K562 (cell line): ENCODE results near the gene CHTOP. TPM values are rescaled to one million over a fixed set of nuclear protein-coding genes. Genes with fewer than 3 reads are reported as not detected.

Experiments used
- BCLAF1 ChIP-seq, 2 experiments: fragments of 450-650 bp in 1 of 2; IDR thresholded peaks; 2 replicates each; pipeline ENCODE4 v1.6.1; 2011 to 2017; ENCODE audit warnings: low read depth in 2 of 2, antibody characterized with exemption in 1 of 2, borderline replicate concordance in 1 of 2, low read length in 1 of 2, mild to moderate bottlenecking in 1 of 2, mixed read lengths in 1 of 2; ENCODE audit not compliant: control insufficient read depth in 1 of 2
- CBX2 ChIP-seq: fragments of 200-600 bp; sonication (generic); IDR thresholded peaks from one replicate; pipeline ENCODE4 v1.6.1; 2012; ENCODE audit warnings: mild to moderate bottlenecking, low read length, inconsistent platforms; ENCODE audit not compliant: insufficient read depth, poor library complexity, severe bottlenecking
- E4F1 ChIP-seq: fragments of 250-450 bp; sonication (Bioruptor Pico); IDR thresholded peaks from 2 replicates; pipeline ENCODE4 v1.5.0; 2021; ENCODE audit warnings: mild to moderate bottlenecking, borderline replicate concordance
- ESRRB ChIP-seq: fragments of 250-450 bp; sonication (Bioruptor Pico); IDR thresholded peaks from 2 replicates; pipeline ENCODE4 v1.5.0; 2020; ENCODE audit warnings: mild to moderate bottlenecking, moderate library complexity, borderline replicate concordance
- GABPB2 ChIP-seq: fragments of 250-450 bp; sonication (Bioruptor Pico); conservative IDR thresholded peaks from 2 replicates; pipeline ENCODE4 v1.5.1; 2021; ENCODE audit warnings: mild to moderate bottlenecking
- GATAD2A ChIP-seq: fragments of 450-650 bp; IDR thresholded peaks from 2 replicates; pipeline ENCODE4 v1.6.1; 2017
- HDAC3 ChIP-seq: fragments of 450-650 bp; IDR thresholded peaks from 2 replicates; pipeline ENCODE4 v1.6.1; 2018; ENCODE audit warnings: borderline replicate concordance, mild to moderate bottlenecking, moderate library complexity; ENCODE audit not compliant: partially characterized antibody
- MTA3 ChIP-seq: fragments of 450-650 bp; formaldehyde crosslinking; IDR thresholded peaks from 2 replicates; pipeline ENCODE4 v1.6.1; 2017; ENCODE audit warnings: mild to moderate bottlenecking, borderline replicate concordance
- NCOA4 ChIP-seq: fragments of 450-650 bp; IDR thresholded peaks from 2 replicates; pipeline ENCODE4 v1.6.1; 2018; ENCODE audit warnings: mild to moderate bottlenecking; ENCODE audit not compliant: partially characterized antibody
- NCOA6 ChIP-seq: fragments of 450-650 bp; IDR thresholded peaks from 2 replicates; pipeline ENCODE4 v1.6.1; 2017; ENCODE audit warnings: mild to moderate bottlenecking
- PHF21A ChIP-seq: fragments of 450-650 bp; IDR thresholded peaks from 2 replicates; pipeline ENCODE4 v1.6.1; 2017; ENCODE audit warnings: low read depth, borderline replicate concordance
- ZNF609 ChIP-seq: sonication (generic); formaldehyde crosslinking; IDR thresholded peaks from 2 replicates; pipeline ENCODE4 v1.8.1; 2023; ENCODE audit warnings: missing genetic modification reagents, mild to moderate bottlenecking, borderline replicate concordance
- ZNF76 ChIP-seq: fragments of 250-450 bp; sonication (Bioruptor Pico); IDR thresholded peaks from 2 replicates; pipeline ENCODE4 v1.4.0; 2020; ENCODE audit warnings: mild to moderate bottlenecking, moderate library complexity, borderline replicate concordance
- polyA plus RNA-seq, 8 experiments: library from polyadenylated mRNA; depleted of rRNA in 4 of 8; stranded (reverse) in 5 of 8; unstranded in 3 of 8; fragments of >200 nt; fragmentation: Nextera tagmentation in 2 of 8; fragmentation: Illumina TruSeq in 1 of 8; extraction: Ambion mirVana in 2 of 8; extraction: Trizol in 1 of 8; gene quantifications; 2 replicates each; pipeline versions ENCODE4 v1.2.1 to v1.2.3, GENCODE V29; 2011 to 2014; ENCODE audit warnings: inconsistent platforms in 1 of 8, missing spikeins in 1 of 8
- total RNA-seq, 7 experiments: library from RNA; depleted of rRNA in 6 of 7; stranded (reverse); fragments of >200 nt in 6 of 7; fragmentation: Illumina TruSeq in 2 of 7; extraction: Trizol in 2 of 7; gene quantifications; 2 replicates each; pipeline versions ENCODE4 v1.2.1 to v1.2.3, GENCODE V29; 2011 to 2021; ENCODE audit warnings: low replicate concordance in 1 of 7

CHTOP gene
- total and polyA plus RNA-seq, 9 of the 15 experiments (the other 6 are each of a cell fraction or from before 2014, with no cell fraction given), result 10.2 to 91.8 (median 60.8) TPM

GRCh38 chr1:153633754-153634665, at the start of gene CHTOP (continued):
- TF ChIP-seq BCLAF1 (IDR thresholded peaks at IDR 0.05; ENCODE audit: borderline replicate concordance in 1 of 2, control insufficient read depth in 1 of 2, low read depth in 2 of 2, low read length in 1 of 2) (no peak), PHF21A (no peak), E4F1 (CRISPR knock-in tag) (no peak), GATAD2A (no peak), GABPB2 (CRISPR knock-in tag) (no peak), ESRRB (CRISPR knock-in tag) (no peak), HDAC3 (peak; percentile 24), ZNF76 (CRISPR knock-in tag) (no peak), ZNF609 (CRISPR knock-in tag) (peak; percentile 84), MTA3 (peak; percentile 84), NCOA6 (peak; percentile 86), NCOA4 (no peak), CBX2 (no peak)
